MCF 10A (cell line): ENCODE measurements around the gene SERTAD1. TPM values are rescaled to one million over a fixed set of nuclear protein-coding genes. Genes with fewer than 3 reads are reported as not detected.

Experiments
- BruUV-seq: library from RNA; stranded (reverse); fragments of 400-500 nt; replicated peaks from 2 replicates; lab custom pipeline; 2021; lab: Mats Ljungman, UMichigan
- CTCF ChIA-PET: fragments of 300-600 bp; sonication (Branson Sonifier 250); formaldehyde crosslinking; extraction: SDS; loops from one replicate; lab custom pipeline; 2021; ENCODE audit warnings: antibody characterized with exemption, inconsistent platforms; lab: Yijun Ruan, JAX
- POLR2A ChIA-PET: fragments of 300-600, 350-650 bp; sonication (Branson Sonifier 250); formaldehyde crosslinking; extraction: SDS; loops from one replicate; lab custom pipeline; 2020; ENCODE audit warnings: antibody characterized with exemption, inconsistent platforms; lab: Yijun Ruan, JAX
- DNase-seq: peaks from one replicate; pipeline ENCODE4 v3.0.0-alpha.2; 2018; ENCODE audit not compliant: unreplicated experiment
- H3K27ac Mint-ChIP-seq: one replicate; pipeline ENCODE4 v1.8.0; 2022; ENCODE audit warnings: mild to moderate bottlenecking, low read depth, mixed read lengths; ENCODE audit not compliant: unreplicated experiment
- H3K27me3 Mint-ChIP-seq: one replicate; pipeline ENCODE4 v1.8.0; 2022; ENCODE audit warnings: mixed read lengths; ENCODE audit not compliant: insufficient read depth, unreplicated experiment
- H3K36me3 Mint-ChIP-seq: one replicate; pipeline ENCODE4 v1.8.0; 2022; ENCODE audit warnings: mild to moderate bottlenecking, moderate library complexity, mixed read lengths; ENCODE audit not compliant: insufficient read depth, unreplicated experiment
- H3K4me1 Mint-ChIP-seq: one replicate; pipeline ENCODE4 v1.8.0; 2022; ENCODE audit warnings: mixed read lengths; ENCODE audit not compliant: insufficient read depth, unreplicated experiment
- H3K4me3 Mint-ChIP-seq: one replicate; pipeline ENCODE4 v1.8.0; 2022; ENCODE audit warnings: mild to moderate bottlenecking, moderate library complexity, mixed read lengths; ENCODE audit not compliant: unreplicated experiment
- H3K9me3 Mint-ChIP-seq: one replicate; pipeline ENCODE4 v1.8.0; 2022; ENCODE audit warnings: mixed read lengths; ENCODE audit not compliant: unreplicated experiment
- CTCF ChIP-seq: fragments of 200-600 bp; IDR thresholded peaks from one replicate; pipeline ENCODE4 v1.8.0; 2022; ENCODE audit warnings: antibody characterized with exemption, mild to moderate bottlenecking; ENCODE audit not compliant: unreplicated experiment
- intact Hi-C: fragments of 100-400 bp; cut with micrococcal nuclease; formaldehyde crosslinking; loops from 2 replicates; pipeline ENCODE4 v1.14.1; 2022
- total RNA-seq: library from RNA; stranded (reverse); gene quantifications from 2 replicates; pipeline ENCODE4 v1.2.3, GENCODE V29; 2022

SERTAD1 gene
- total RNA-seq, 1 experiment from 2014 or later = 17.9 TPM

- Mint-ChIP-seq H3K36me3 (peaks cover 14% of the 10 kb centered on the region), H3K4me1 (peaks cover 12% of the 10 kb centered on the region), H3K27me3 (no peaks in the 10 kb centered on the region), H3K9me3 (no peaks in the 10 kb centered on the region), H3K4me3 (no peak overlapping the region), H3K27ac (peak overlapping the region; percentile 49)
- BruUV-seq = no TSS peak
- CTCF ChIA-PET = interaction anchor here (0.9 to 1.7 kb wide), 2 partner anchors 8 to 15 kb away, joined by 7 read pairs; partner anchors contain the start of gene SERTAD1
- no peak for TF ChIP-seq CTCF
- no peak for DNase-seq
- POLR2A ChIA-PET = interaction anchor here (0.7 to 1.3 kb wide), 2 partner anchors 9 to 63 kb away, joined by 3 to 5 read pairs; no protein-coding TSS in a partner anchor
- intact Hi-C loops = no loop called here
Measured at GRCh38 chr19:40417643-40417981, 8.2 kb downstream of the SERTAD1 start.

GRCh38 chr19:40416918-40417642 is 8.7 kb downstream of the SERTAD1 start:
- no peaks in the 10 kb centered on the region for H3K9me3 Mint-ChIP-seq
- peaks cover 8% of the 10 kb centered on the region for H3K36me3 Mint-ChIP-seq
- ChIA-PET CTCF (interaction anchor here (0.7 to 1.7 kb wide), 4 partner anchors 9 to 47 kb away, joined by 3 to 7 read pairs (median 6); partner anchors contain the start of gene SERTAD1), POLR2A (interaction anchor here (0.6 to 1.3 kb wide), 3 partner anchors 9 to 243 kb away, joined by 3 to 5 read pairs (median 4); no protein-coding TSS in a partner anchor)
- BruUV-seq = no TSS peak
- H3K4me3 Mint-ChIP-seq = no peak overlapping the region
- H3K27me3 Mint-ChIP-seq = no peaks in the 10 kb centered on the region
- intact Hi-C loops = no loop called here
- peaks cover 12% of the 10 kb centered on the region for H3K4me1 Mint-ChIP-seq
- DNase-seq = peak; percentile 37
- H3K27ac Mint-ChIP-seq = peak overlapping the region; percentile 49
- TF ChIP-seq CTCF = no peak

GRCh38 chr19:40415768-40416167 is 10.0 kb downstream of the SERTAD1 start:
- Mint-ChIP-seq H3K4me1 (peaks cover 23% of the 10 kb centered on the region), H3K9me3 (no peaks in the 10 kb centered on the region), H3K36me3 (no peaks in the 10 kb centered on the region), H3K27me3 (no peaks in the 10 kb centered on the region), H3K27ac (no peak overlapping the region), H3K4me3 (no peak overlapping the region)
- DNase-seq = no peak
- no TSS peak for BruUV-seq
- CTCF ChIA-PET = interaction anchor here (1.2 to 1.7 kb wide), 2 partner anchors 10 to 110 kb away, joined by 3 to 7 read pairs; partner anchors contain the start of gene SERTAD1
- POLR2A ChIA-PET = interaction anchor here (1.2 to 2.0 kb wide), 2 partner anchors 11 to 12 kb away, joined by 4 to 9 read pairs; partner anchors contain the start of gene SERTAD1
- TF ChIP-seq CTCF = no peak
- intact Hi-C loops = no loop called here
